ENCODE data around the gene PRH2.

The PRH2 gene

GRCh38 chr12:10928746-10929286, at the start of gene PRH2:
Gene PRH2 (plus strand): TSS chr12:10929236. CDS start chr12:10929274, 38 bp downstream.
- no peaks in the 10 kb centered on the region for H3K4me1 ChIP-seq (ENCODE audit: control insufficient read depth, insufficient read depth, low read length)
- no peak within 1 kb of the TSS for H3K27ac ChIP-seq (ENCODE audit: low read depth, low read length)
- H3K4me3 ChIP-seq (ENCODE audit: low read depth, low read length): no peak within 1 kb of the TSS
- H3K36me3 ChIP-seq (ENCODE audit: control insufficient read depth, insufficient read depth, low read length): no peaks in the 10 kb centered on the region
- no peaks in the 10 kb centered on the region for H3K9me3 ChIP-seq (ENCODE audit: control insufficient read depth, insufficient read depth, low read length)
- no peak within 1 kb of the TSS for H3K9ac ChIP-seq (ENCODE audit: low read depth, low read length)
- no peaks in the 10 kb centered on the region for H3K27me3 ChIP-seq (ENCODE audit: control insufficient read depth, insufficient read depth, low read length)

DNA sequence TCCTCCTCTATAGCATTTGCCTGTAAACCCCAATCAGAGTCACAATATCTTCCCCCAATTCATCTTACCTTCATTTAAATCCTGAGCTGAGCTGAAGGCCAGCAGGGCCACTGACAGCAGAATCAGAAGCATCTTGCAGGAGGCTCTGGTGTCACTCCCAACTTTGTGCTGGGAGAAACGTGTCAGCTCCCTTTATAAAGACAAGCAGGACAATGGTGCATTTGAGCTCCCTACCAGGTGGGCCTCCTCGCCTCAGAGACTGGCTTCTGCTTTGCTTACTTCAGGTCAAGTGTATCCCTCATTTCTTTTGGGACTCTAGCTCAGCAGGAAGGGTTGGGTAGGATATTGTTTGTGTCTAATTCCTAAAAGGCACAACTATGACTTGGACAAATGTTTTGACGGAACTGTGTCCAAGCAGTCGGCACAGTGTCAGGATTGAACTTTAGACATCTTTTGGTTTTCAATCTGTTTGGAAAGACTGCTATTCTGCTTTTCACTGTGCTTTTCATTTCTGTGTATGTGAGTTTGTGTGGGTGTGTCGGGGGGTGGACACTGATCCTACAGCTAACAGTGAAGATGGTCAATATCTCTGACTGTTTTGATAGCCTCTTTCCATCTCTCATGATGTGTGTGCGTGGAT, 44.8 kb upstream of the PRH2 start, which contains the start of gene PRH1:
PRH1 (minus strand) TSS at position 170 of the 640 bp plus-strand sequence; CDS start at position 132, 38 bp downstream.
- Histone ChIP-seq H3K4me1 (ENCODE audit: control insufficient read depth, insufficient read depth, low read length) (no peaks in the 10 kb centered on the region), H3K27me3 (ENCODE audit: control insufficient read depth, insufficient read depth, low read length) (no peaks in the 10 kb centered on the region), H3K36me3 (ENCODE audit: control insufficient read depth, insufficient read depth, low read length) (no peaks in the 10 kb centered on the region), H3K9ac (ENCODE audit: low read depth, low read length) (no peak within 1 kb of the TSS), H3K27ac (ENCODE audit: low read depth, low read length) (no peak within 1 kb of the TSS), H3K4me3 (ENCODE audit: low read depth, low read length) (no peak within 1 kb of the TSS), H3K9me3 (ENCODE audit: control insufficient read depth, insufficient read depth, low read length) (no peaks in the 10 kb centered on the region)

GRCh38 chr12:10889226-10889625, 39.8 kb upstream of the PRH2 start:
- Histone ChIP-seq H3K4me3 (ENCODE audit: low read depth, low read length) (no peak overlapping the region), H3K27ac (ENCODE audit: low read depth, low read length) (no peak overlapping the region), H3K9ac (ENCODE audit: low read depth, low read length) (no peak overlapping the region), H3K36me3 (ENCODE audit: control insufficient read depth, insufficient read depth, low read length) (no peaks in the 10 kb centered on the region), H3K4me1 (ENCODE audit: control insufficient read depth, insufficient read depth, low read length) (0 out of 2 replicates have a peak, but pooled peaks cover 4% of the 10 kb centered on the region), H3K27me3 (ENCODE audit: control insufficient read depth, insufficient read depth, low read length) (no peaks in the 10 kb centered on the region), H3K9me3 (ENCODE audit: control insufficient read depth, insufficient read depth, low read length) (no peaks in the 10 kb centered on the region)

- no peaks in the 10 kb centered on the region for H3K27me3 ChIP-seq (ENCODE audit: control insufficient read depth, insufficient read depth, low read length)
- H3K27ac ChIP-seq (ENCODE audit: low read depth, low read length): no peak overlapping the region
- no peak overlapping the region for H3K9ac ChIP-seq (ENCODE audit: low read depth, low read length)
- no peaks in the 10 kb centered on the region for H3K36me3 ChIP-seq (ENCODE audit: control insufficient read depth, insufficient read depth, low read length)
- 0 out of 2 replicates have a peak, but pooled peaks cover 4% of the 10 kb centered on the region for H3K4me1 ChIP-seq (ENCODE audit: control insufficient read depth, insufficient read depth, low read length)
- no peaks in the 10 kb centered on the region for H3K9me3 ChIP-seq (ENCODE audit: control insufficient read depth, insufficient read depth, low read length)
- H3K4me3 ChIP-seq (ENCODE audit: low read depth, low read length): no peak overlapping the region
Measured at GRCh38 chr12:10891937-10892336, 37.1 kb upstream of the PRH2 start.

GRCh38 chr12:10896854-10897253, 32.2 kb upstream of the PRH2 start:
- Histone ChIP-seq H3K27me3 (ENCODE audit: control insufficient read depth, insufficient read depth, low read length) (no peaks in the 10 kb centered on the region), H3K4me3 (ENCODE audit: low read depth, low read length) (no peak overlapping the region), H3K27ac (ENCODE audit: low read depth, low read length) (no peak overlapping the region), H3K9ac (ENCODE audit: low read depth, low read length) (no peak overlapping the region), H3K9me3 (ENCODE audit: control insufficient read depth, insufficient read depth, low read length) (no peaks in the 10 kb centered on the region), H3K36me3 (ENCODE audit: control insufficient read depth, insufficient read depth, low read length) (no peaks in the 10 kb centered on the region), H3K4me1 (ENCODE audit: control insufficient read depth, insufficient read depth, low read length) (no peaks in the 10 kb centered on the region)

- no peaks in the 10 kb centered on the region for H3K4me1 ChIP-seq (ENCODE audit: control insufficient read depth, insufficient read depth, low read length)
- no peaks in the 10 kb centered on the region for H3K27me3 ChIP-seq (ENCODE audit: control insufficient read depth, insufficient read depth, low read length)
- H3K4me3 ChIP-seq (ENCODE audit: low read depth, low read length): no peak overlapping the region
- H3K27ac ChIP-seq (ENCODE audit: low read depth, low read length): no peak overlapping the region
- no peaks in the 10 kb centered on the region for H3K9me3 ChIP-seq (ENCODE audit: control insufficient read depth, insufficient read depth, low read length)
- no peak overlapping the region for H3K9ac ChIP-seq (ENCODE audit: low read depth, low read length)
- H3K36me3 ChIP-seq (ENCODE audit: control insufficient read depth, insufficient read depth, low read length): no peaks in the 10 kb centered on the region
Measured at GRCh38 chr12:10900530-10900929, 28.5 kb upstream of the PRH2 start.

- Histone ChIP-seq H3K4me3 (ENCODE audit: low read depth, low read length) (no peak overlapping the region), H3K4me1 (ENCODE audit: control insufficient read depth, insufficient read depth, low read length) (no peaks in the 10 kb centered on the region), H3K36me3 (ENCODE audit: control insufficient read depth, insufficient read depth, low read length) (no peaks in the 10 kb centered on the region), H3K9me3 (ENCODE audit: control insufficient read depth, insufficient read depth, low read length) (no peaks in the 10 kb centered on the region), H3K27me3 (ENCODE audit: control insufficient read depth, insufficient read depth, low read length) (no peaks in the 10 kb centered on the region), H3K27ac (ENCODE audit: low read depth, low read length) (no peak overlapping the region), H3K9ac (ENCODE audit: low read depth, low read length) (no peak overlapping the region)
Measured at GRCh38 chr12:10900972-10901371, 28.1 kb upstream of the PRH2 start.

DNA sequence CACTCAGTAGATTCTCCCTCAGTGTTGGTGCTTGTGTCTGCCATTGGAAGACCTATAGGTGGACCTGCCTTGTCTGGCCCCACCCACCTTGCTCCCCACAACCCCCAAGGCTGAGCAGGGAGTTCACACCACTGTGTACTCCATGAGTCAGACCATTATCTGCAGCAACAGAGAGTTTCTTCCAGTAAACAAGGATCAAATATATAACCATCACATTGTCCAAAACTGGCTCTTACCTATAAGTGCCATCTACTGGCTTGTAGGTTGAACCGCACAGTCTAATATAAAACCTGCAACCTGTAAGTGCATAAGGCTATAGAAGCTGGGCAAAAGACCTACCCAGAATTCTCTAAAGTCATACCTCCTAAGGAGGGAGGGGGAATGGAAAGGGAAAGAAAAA, 27.6 kb upstream of the PRH2 start:
- Histone ChIP-seq H3K36me3 (ENCODE audit: control insufficient read depth, insufficient read depth, low read length) (no peaks in the 10 kb centered on the region), H3K9me3 (ENCODE audit: control insufficient read depth, insufficient read depth, low read length) (no peaks in the 10 kb centered on the region), H3K9ac (ENCODE audit: low read depth, low read length) (no peak overlapping the region), H3K4me3 (ENCODE audit: low read depth, low read length) (no peak overlapping the region), H3K27ac (ENCODE audit: low read depth, low read length) (no peak overlapping the region), H3K4me1 (ENCODE audit: control insufficient read depth, insufficient read depth, low read length) (no peaks in the 10 kb centered on the region), H3K27me3 (ENCODE audit: control insufficient read depth, insufficient read depth, low read length) (no peaks in the 10 kb centered on the region)

GRCh38 chr12:10904686-10905085, 24.4 kb upstream of the PRH2 start:
- Histone ChIP-seq H3K9me3 (ENCODE audit: control insufficient read depth, insufficient read depth, low read length) (no peaks in the 10 kb centered on the region), H3K36me3 (ENCODE audit: control insufficient read depth, insufficient read depth, low read length) (no peaks in the 10 kb centered on the region), H3K9ac (ENCODE audit: low read depth, low read length) (no peak overlapping the region), H3K4me3 (ENCODE audit: low read depth, low read length) (no peak overlapping the region), H3K4me1 (ENCODE audit: control insufficient read depth, insufficient read depth, low read length) (no peaks in the 10 kb centered on the region), H3K27me3 (ENCODE audit: control insufficient read depth, insufficient read depth, low read length) (no peaks in the 10 kb centered on the region), H3K27ac (ENCODE audit: low read depth, low read length) (no peak overlapping the region)

- H3K4me3 ChIP-seq (ENCODE audit: low read depth, low read length): no peak within 1 kb of the TSS
- H3K9ac ChIP-seq (ENCODE audit: low read depth, low read length): no peak within 1 kb of the TSS
- H3K36me3 ChIP-seq (ENCODE audit: control insufficient read depth, insufficient read depth, low read length): no peaks in the 10 kb centered on the region
- H3K4me1 ChIP-seq (ENCODE audit: control insufficient read depth, insufficient read depth, low read length): peaks cover 10% of the 10 kb centered on the region; the same call in 1 of the 2 replicates
- H3K27me3 ChIP-seq (ENCODE audit: control insufficient read depth, insufficient read depth, low read length): no peaks in the 10 kb centered on the region
- H3K27ac ChIP-seq (ENCODE audit: low read depth, low read length): no peak within 1 kb of the TSS
- no peaks in the 10 kb centered on the region for H3K9me3 ChIP-seq (ENCODE audit: control insufficient read depth, insufficient read depth, low read length)
Measured at GRCh38 chr12:10909462-10909861, 19.6 kb upstream of the PRH2 start, which contains the start of gene TAS2R13. Gene TAS2R13 (minus strand): TSS chr12:10909562. CDS start chr12:10909298, 264 bp downstream.

DNA sequence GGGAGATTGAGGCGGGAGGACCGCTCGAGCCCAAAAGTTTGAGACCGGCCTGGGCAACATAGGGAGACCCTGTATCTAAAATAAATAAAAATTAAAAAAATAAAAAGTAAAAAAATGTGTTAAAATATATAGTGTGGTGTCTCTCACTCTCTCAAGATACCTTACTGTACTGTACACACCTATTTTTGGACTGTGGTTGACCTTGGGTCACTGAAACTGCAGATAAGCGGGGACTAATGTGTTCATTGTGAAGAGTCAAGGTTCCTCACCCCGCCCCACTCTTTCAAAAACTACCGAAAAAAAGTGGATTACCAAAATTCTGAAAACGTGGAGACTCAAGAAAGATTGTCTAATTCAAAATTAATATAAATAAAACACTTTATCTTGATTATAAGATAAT, 18.7 kb upstream of the PRH2 start:
- H3K27me3 ChIP-seq (ENCODE audit: control insufficient read depth, insufficient read depth, low read length): no peaks in the 10 kb centered on the region
- no peak overlapping the region for H3K9ac ChIP-seq (ENCODE audit: low read depth, low read length)
- no peaks in the 10 kb centered on the region for H3K36me3 ChIP-seq (ENCODE audit: control insufficient read depth, insufficient read depth, low read length)
- H3K4me3 ChIP-seq (ENCODE audit: low read depth, low read length): no peak overlapping the region
- peaks cover 10% of the 10 kb centered on the region; the same call in 1 of the 2 replicates for H3K4me1 ChIP-seq (ENCODE audit: control insufficient read depth, insufficient read depth, low read length)
- H3K27ac ChIP-seq (ENCODE audit: low read depth, low read length): no peak overlapping the region
- H3K9me3 ChIP-seq (ENCODE audit: control insufficient read depth, insufficient read depth, low read length): no peaks in the 10 kb centered on the region
